Fibroblast of lung (primary cell): ENCODE results near the gene CLIC1. TPM values are rescaled to one million over a fixed set of nuclear protein-coding genes. Genes with fewer than 3 reads are reported as not detected.
A peak's percentile ranks its signal among the peaks of the same experiment; 100 is the strongest.

ENCODE experiments used
- DNase-seq, 2 donors: peaks; one replicate each; pipeline versions ENCODE4 v3.0.0 to v3.0.0-alpha.2; 2010; ENCODE audit warnings: low read depth in 2 of 2
- H2AFZ ChIP-seq: 2 replicates; pipeline ENCODE4 v1.5.1; 2012; ENCODE audit warnings: low read length, control low read depth, inconsistent platforms
- H3K27ac ChIP-seq: 2 replicates; pipeline ENCODE4 v1.5.1; 2011; ENCODE audit warnings: low read length, control low read depth; ENCODE audit not compliant: insufficient read depth
- H3K27me3 ChIP-seq: 2 replicates; pipeline ENCODE4 v1.5.1; 2011; ENCODE audit warnings: mild to moderate bottlenecking, low read length; ENCODE audit not compliant: control insufficient read depth, insufficient read depth
- H3K36me3 ChIP-seq: 2 replicates; pipeline ENCODE4 v1.5.1; 2011; ENCODE audit warnings: low read length; ENCODE audit not compliant: control insufficient read depth, insufficient read depth
- H3K4me1 ChIP-seq: 2 replicates; pipeline ENCODE4 v1.5.1; 2011; ENCODE audit warnings: low read length; ENCODE audit not compliant: control insufficient read depth, insufficient read depth; ENCODE audit errors: extremely low read depth
- H3K4me2 ChIP-seq: 2 replicates; pipeline ENCODE4 v1.5.1; 2011; ENCODE audit warnings: low read length, control low read depth; ENCODE audit not compliant: insufficient read depth; ENCODE audit errors: extremely low read depth
- H3K4me3 ChIP-seq, 4 experiments: fragments of 200-600 bp in 1 of 4; sonication (generic) in 1 of 4; replicated peaks in 1 of 4; 2 replicates each; pipeline ENCODE4 v1.5.1; 2011 to 2016; ENCODE audit warnings: low read length in 4 of 4, low read depth in 3 of 4, mild to moderate bottlenecking in 3 of 4, control low read depth in 2 of 4, inconsistent platforms in 1 of 4, mixed read lengths in 1 of 4; ENCODE audit not compliant: insufficient read depth in 1 of 4; ENCODE audit errors: control extremely low read depth in 1 of 4
- H3K79me2 ChIP-seq: 2 replicates; pipeline ENCODE4 v1.5.1; 2012; ENCODE audit warnings: mild to moderate bottlenecking, low read length, inconsistent platforms; ENCODE audit not compliant: control insufficient read depth, insufficient read depth
- H3K9ac ChIP-seq: 2 replicates; pipeline ENCODE4 v1.5.1; 2011; ENCODE audit warnings: mild to moderate bottlenecking, low read length, control low read depth; ENCODE audit not compliant: insufficient read depth
- H3K9me3 ChIP-seq: 2 replicates; pipeline ENCODE4 v1.5.1; 2012; ENCODE audit warnings: low read depth, low read length; ENCODE audit not compliant: control insufficient read depth, insufficient read depth
- H4K20me1 ChIP-seq: 2 replicates; pipeline ENCODE4 v1.5.1; 2011; ENCODE audit warnings: low read length; ENCODE audit not compliant: control insufficient read depth, insufficient read depth; ENCODE audit errors: extremely low read depth
- CTCF ChIP-seq, 2 donors: IDR thresholded peaks in 1 of 2; conservative IDR thresholded peaks in 1 of 2; 1 replicate in 1 of 2; 2 replicates in 1 of 2; pipeline ENCODE4 v1.5.1; 2011 to 2012; ENCODE audit warnings: low read length in 2 of 2, control low read depth in 1 of 2, inconsistent platforms in 1 of 2, low read depth in 1 of 2, mild to moderate bottlenecking in 1 of 2
- EZH2 ChIP-seq: IDR thresholded peaks from 2 replicates; pipeline ENCODE4 v1.5.1; 2012; ENCODE audit warnings: low read length, control low read depth, mild to moderate bottlenecking; ENCODE audit errors: missing control alignments
- polyA plus RNA-seq, 2 donors: library from polyadenylated mRNA; depleted of rRNA in 1 of 2; stranded (reverse) in 1 of 2; unstranded in 1 of 2; fragments of >200 nt; gene quantifications; 2 replicates each; pipeline ENCODE4 v1.2.1, GENCODE V29; 2011 to 2012; ENCODE audit warnings: missing spikeins in 1 of 2
- total RNA-seq: library from RNA; depleted of rRNA; stranded (reverse); fragments of >200 nt; gene quantifications from 2 replicates; pipeline ENCODE4 v1.2.1, GENCODE V29; 2014

The CLIC1 gene
- total and polyA plus RNA-seq, 2 donors (not counting 1 experiment from before 2014, with no cell fraction given): 615 to 639 TPM

- H3K4me1 ChIP-seq: peaks cover 8% of the 10 kb centered on the region
- DNase-seq: no peak
- no peak for TF ChIP-seq EZH2
- no peak for TF ChIP-seq CTCF (conservative IDR thresholded peaks at IDR 0.05 in 1 of 2, IDR thresholded peaks at IDR 0.05 in 1 of 2; ENCODE audit: low read depth in 1 of 2, low read length in 2 of 2)
- H3K9ac ChIP-seq: no peak overlapping the region
- no peaks in the 10 kb centered on the region for H4K20me1 ChIP-seq
- no peaks in the 10 kb centered on the region for H3K9me3 ChIP-seq
- H3K4me2 ChIP-seq: no peak overlapping the region
- H3K27me3 ChIP-seq: peaks cover 5% of the 10 kb centered on the region
- H3K27ac ChIP-seq: no peak overlapping the region
- no peaks in the 10 kb centered on the region for H3K36me3 ChIP-seq
- peaks cover 18% of the 10 kb centered on the region for H3K79me2 ChIP-seq
- H2AFZ ChIP-seq: no peak overlapping the region
- H3K4me3 ChIP-seq: no peak overlapping the region
These were observed 30.4 kb downstream of the CLIC1 start for GRCh38 chr6:31705931-31706330.

DNA sequence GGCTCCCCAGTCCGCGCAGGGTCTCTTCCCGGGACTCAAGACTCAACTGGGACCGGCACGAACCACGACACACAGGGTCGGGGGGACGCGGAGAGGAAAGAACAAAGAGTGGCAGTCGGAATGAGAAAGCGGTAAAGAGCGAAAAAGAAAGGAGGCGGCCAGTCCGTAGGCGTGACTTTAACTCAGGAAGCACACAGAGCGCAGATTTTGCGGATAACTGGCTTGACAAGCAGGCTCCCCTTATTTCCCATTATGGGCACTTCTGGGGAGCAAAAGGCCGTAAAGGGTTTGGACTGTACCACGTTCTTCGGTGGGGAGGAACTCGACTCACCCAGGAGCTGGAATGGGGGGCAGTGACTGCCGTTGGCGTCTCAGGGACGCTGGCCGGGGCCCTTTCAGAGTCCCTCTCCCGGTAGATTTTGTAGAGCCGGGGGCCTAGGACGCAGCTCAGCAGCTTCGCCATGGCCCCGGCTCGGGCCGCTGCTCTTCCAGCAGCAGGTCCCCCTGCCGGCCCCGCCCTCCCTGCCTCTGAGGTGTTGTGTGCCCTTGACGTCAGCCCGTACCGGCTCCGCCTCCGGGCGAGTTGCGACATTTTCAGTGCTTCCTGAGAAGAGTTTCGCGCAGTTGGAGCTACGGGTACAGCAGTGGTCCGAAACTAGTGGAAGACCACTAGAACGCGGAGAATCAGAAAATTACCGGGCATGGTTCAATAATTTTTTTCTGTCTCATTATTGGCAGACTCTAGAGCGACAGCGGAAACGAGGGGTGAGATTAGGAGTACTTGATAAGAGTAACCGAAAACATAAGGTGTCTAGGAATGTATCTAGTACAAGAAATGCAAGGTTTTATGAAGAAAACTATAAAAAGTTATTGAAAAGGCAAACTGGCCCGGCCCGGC is 33.3 kb downstream of the CLIC1 start, which contains the start of gene ABHD16A:
Gene ABHD16A, minus strand, starts transcription at position 506 of the 898 bp plus-strand sequence. Its CDS starts 43 bp downstream, at position 463.
- peak within 1 kb of the TSS; percentile 98 for H3K4me2 ChIP-seq
- H2AFZ ChIP-seq: peak within 1 kb of the TSS; percentile 93
- H3K79me2 ChIP-seq: peaks cover 22% of the 10 kb centered on the region
- no peaks in the 10 kb centered on the region for H4K20me1 ChIP-seq
- peak within 1 kb of the TSS; percentile 98 for H3K27ac ChIP-seq
- peak within 1 kb of the TSS; percentile 76 to 93 (median 82) for H3K4me3 ChIP-seq
- no peaks in the 10 kb centered on the region for H3K9me3 ChIP-seq
- H3K36me3 ChIP-seq: no peaks in the 10 kb centered on the region
- TF ChIP-seq CTCF (conservative IDR thresholded peaks at IDR 0.05 in 1 of 2, IDR thresholded peaks at IDR 0.05 in 1 of 2; ENCODE audit: low read depth in 1 of 2, low read length in 2 of 2) (no peak), EZH2 (no peak)
- H3K27me3 ChIP-seq: no peaks in the 10 kb centered on the region
- DNase-seq: peak; percentile 98 to 99
- H3K4me1 ChIP-seq: peaks cover 8% of the 10 kb centered on the region
- peak within 1 kb of the TSS; percentile 96 for H3K9ac ChIP-seq

- peak overlapping the region; percentile 96 for H3K9ac ChIP-seq
- peaks cover 8% of the 10 kb centered on the region for H3K4me1 ChIP-seq
- no peaks in the 10 kb centered on the region for H3K27me3 ChIP-seq
These were observed 33.9 kb downstream of the CLIC1 start for GRCh38 chr6:31702405-31702818.

More at GRCh38 chr6:31702405-31702818, 33.9 kb downstream of the CLIC1 start:
- H3K4me2 ChIP-seq: peak overlapping the region; percentile 98
- peak in 1 of 2 donors; percentile 26 for DNase-seq
- peak overlapping the region; percentile 76 to 93 (median 82) for H3K4me3 ChIP-seq
- H3K79me2 ChIP-seq: peaks cover 22% of the 10 kb centered on the region
- H2AFZ ChIP-seq: peak overlapping the region; percentile 77
- H3K36me3 ChIP-seq: no peaks in the 10 kb centered on the region
- H3K9me3 ChIP-seq: no peaks in the 10 kb centered on the region
- H4K20me1 ChIP-seq: no peaks in the 10 kb centered on the region
- TF ChIP-seq CTCF (conservative IDR thresholded peaks at IDR 0.05 in 1 of 2, IDR thresholded peaks at IDR 0.05 in 1 of 2; ENCODE audit: low read depth in 1 of 2, low read length in 2 of 2): no peak
- TF ChIP-seq EZH2: no peak
- H3K27ac ChIP-seq: peak overlapping the region; percentile 98
